ENCODE measurements around the gene EPC1. TPM values are rescaled to one million over a fixed set of nuclear protein-coding genes. Genes with fewer than 3 reads are reported as not detected.

The EPC1 gene
- total RNA-seq, 1 donor from 2014 or later: 22.9 TPM

DNA sequence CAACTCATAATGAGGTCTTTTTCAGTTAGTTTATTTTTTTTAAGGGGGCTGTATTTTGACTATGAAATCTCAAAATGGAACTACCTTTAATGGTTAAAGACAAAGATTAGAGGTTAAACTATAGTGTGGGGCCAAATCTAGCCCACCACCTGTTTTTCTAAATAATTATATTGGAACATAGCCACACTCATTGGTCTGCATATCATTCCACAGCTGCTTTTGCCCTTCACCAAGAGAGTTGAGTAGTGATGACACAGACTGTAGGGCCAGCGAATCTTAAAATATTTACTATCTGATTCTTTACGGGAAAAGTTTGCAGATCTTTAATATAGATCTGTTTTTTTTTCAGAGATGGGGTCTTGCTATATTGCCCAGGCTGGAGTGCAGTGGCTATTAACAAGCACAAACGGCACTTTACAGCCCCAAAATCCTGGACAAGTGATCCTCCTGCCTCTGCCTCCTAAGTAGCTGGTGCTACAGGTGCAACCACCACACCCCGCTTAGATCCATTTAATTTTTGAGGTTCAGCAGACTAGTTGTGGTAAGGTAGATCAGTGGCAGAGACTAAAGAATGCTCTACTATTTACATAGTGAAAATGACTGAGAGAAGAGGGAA lies 25.8 kb downstream of the EPC1 start:
- Histone ChIP-seq H3K4me3 (ENCODE audit: low read depth, low read length) (no peak overlapping the region), H3K36me3 (ENCODE audit: control insufficient read depth, insufficient read depth, low read length) (no peaks in the 10 kb centered on the region), H3K27me3 (ENCODE audit: control insufficient read depth, insufficient read depth, low read length) (no peaks in the 10 kb centered on the region)
- TF ChIP-seq, protein P1, sequence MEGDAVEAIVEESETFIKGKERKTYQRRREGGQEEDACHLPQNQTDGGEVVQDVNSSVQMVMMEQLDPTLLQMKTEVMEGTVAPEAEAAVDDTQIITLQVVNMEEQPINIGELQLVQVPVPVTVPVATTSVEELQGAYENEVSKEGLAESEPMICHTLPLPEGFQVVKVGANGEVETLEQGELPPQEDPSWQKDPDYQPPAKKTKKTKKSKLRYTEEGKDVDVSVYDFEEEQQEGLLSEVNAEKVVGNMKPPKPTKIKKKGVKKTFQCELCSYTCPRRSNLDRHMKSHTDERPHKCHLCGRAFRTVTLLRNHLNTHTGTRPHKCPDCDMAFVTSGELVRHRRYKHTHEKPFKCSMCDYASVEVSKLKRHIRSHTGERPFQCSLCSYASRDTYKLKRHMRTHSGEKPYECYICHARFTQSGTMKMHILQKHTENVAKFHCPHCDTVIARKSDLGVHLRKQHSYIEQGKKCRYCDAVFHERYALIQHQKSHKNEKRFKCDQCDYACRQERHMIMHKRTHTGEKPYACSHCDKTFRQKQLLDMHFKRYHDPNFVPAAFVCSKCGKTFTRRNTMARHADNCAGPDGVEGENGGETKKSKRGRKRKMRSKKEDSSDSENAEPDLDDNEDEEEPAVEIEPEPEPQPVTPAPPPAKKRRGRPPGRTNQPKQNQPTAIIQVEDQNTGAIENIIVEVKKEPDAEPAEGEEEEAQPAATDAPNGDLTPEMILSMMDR (IDR thresholded peaks at IDR 0.05; ENCODE audit: insufficient read depth, low read length, poor library complexity, severe bottlenecking): no peak
- DNase-seq (ENCODE audit: low read depth): no peak

- TF ChIP-seq, protein P1 (IDR thresholded peaks at IDR 0.05; ENCODE audit: insufficient read depth, low read length, poor library complexity, severe bottlenecking): no peak
- H3K4me3 ChIP-seq (ENCODE audit: low read depth, low read length): no peak overlapping the region
- no peaks in the 10 kb centered on the region for H3K27me3 ChIP-seq (ENCODE audit: control insufficient read depth, insufficient read depth, low read length)
- H3K36me3 ChIP-seq (ENCODE audit: control insufficient read depth, insufficient read depth, low read length): no peaks in the 10 kb centered on the region
- no peak for DNase-seq (ENCODE audit: low read depth)
Measured at GRCh38 chr10:32318476-32318896, 28.5 kb downstream of the EPC1 start.

- H3K27me3 ChIP-seq (ENCODE audit: control insufficient read depth, insufficient read depth, low read length): no peaks in the 10 kb centered on the region
- H3K36me3 ChIP-seq (ENCODE audit: control insufficient read depth, insufficient read depth, low read length): no peaks in the 10 kb centered on the region
- no peak overlapping the region for H3K4me3 ChIP-seq (ENCODE audit: low read depth, low read length)
- DNase-seq (ENCODE audit: low read depth): no peak
- TF ChIP-seq, protein P1 (IDR thresholded peaks at IDR 0.05; ENCODE audit: insufficient read depth, low read length, poor library complexity, severe bottlenecking): no peak
Measured at GRCh38 chr10:32317795-32318357, 29.1 kb downstream of the EPC1 start.

DNA sequence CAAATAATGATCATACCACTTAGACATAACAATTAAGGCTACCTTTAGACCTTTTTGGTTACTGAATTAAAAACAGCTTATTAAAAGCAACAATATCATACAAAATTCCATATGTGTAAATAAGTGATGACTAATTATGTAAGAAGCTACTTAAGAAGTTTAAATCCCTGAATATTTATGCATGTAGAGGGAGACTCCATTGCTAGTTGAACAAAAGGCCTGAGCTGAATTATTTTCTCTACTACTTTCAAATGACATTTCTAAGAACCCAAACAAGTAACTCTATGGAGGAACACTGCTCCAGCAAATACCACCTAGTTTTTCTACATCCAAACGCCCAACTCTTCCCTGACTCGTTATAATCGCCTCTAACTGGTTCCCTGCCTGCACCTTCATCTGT lies 31.5 kb downstream of the EPC1 start:
- Histone ChIP-seq H3K27me3 (ENCODE audit: control insufficient read depth, insufficient read depth, low read length) (no peaks in the 10 kb centered on the region), H3K36me3 (ENCODE audit: control insufficient read depth, insufficient read depth, low read length) (no peaks in the 10 kb centered on the region), H3K4me3 (ENCODE audit: low read depth, low read length) (no peak overlapping the region)
- DNase-seq (ENCODE audit: low read depth): no peak
- TF ChIP-seq, protein P1 (IDR thresholded peaks at IDR 0.05; ENCODE audit: insufficient read depth, low read length, poor library complexity, severe bottlenecking): no peak

GRCh38 chr10:32314588-32314987 lies 32.4 kb downstream of the EPC1 start:
- DNase-seq (ENCODE audit: low read depth): no peak
- TF ChIP-seq, protein P1 (IDR thresholded peaks at IDR 0.05; ENCODE audit: insufficient read depth, low read length, poor library complexity, severe bottlenecking): no peak
- Histone ChIP-seq H3K36me3 (ENCODE audit: control insufficient read depth, insufficient read depth, low read length) (no peaks in the 10 kb centered on the region), H3K27me3 (ENCODE audit: control insufficient read depth, insufficient read depth, low read length) (no peaks in the 10 kb centered on the region), H3K4me3 (ENCODE audit: low read depth, low read length) (no peak overlapping the region)
